ENCODE measurements around the gene NLN.
"Not testable (repeated sequence)": the region's sequence is repeated elsewhere in the genome, so short reads cannot be mapped to it uniquely, and the experiment has no call there.

The NLN gene

GRCh38 chr5:65832152-65832551 lies 110.1 kb downstream of the NLN start:
- DNase-seq (ENCODE audit: low read depth in 2 of 2), result no peak

DNA sequence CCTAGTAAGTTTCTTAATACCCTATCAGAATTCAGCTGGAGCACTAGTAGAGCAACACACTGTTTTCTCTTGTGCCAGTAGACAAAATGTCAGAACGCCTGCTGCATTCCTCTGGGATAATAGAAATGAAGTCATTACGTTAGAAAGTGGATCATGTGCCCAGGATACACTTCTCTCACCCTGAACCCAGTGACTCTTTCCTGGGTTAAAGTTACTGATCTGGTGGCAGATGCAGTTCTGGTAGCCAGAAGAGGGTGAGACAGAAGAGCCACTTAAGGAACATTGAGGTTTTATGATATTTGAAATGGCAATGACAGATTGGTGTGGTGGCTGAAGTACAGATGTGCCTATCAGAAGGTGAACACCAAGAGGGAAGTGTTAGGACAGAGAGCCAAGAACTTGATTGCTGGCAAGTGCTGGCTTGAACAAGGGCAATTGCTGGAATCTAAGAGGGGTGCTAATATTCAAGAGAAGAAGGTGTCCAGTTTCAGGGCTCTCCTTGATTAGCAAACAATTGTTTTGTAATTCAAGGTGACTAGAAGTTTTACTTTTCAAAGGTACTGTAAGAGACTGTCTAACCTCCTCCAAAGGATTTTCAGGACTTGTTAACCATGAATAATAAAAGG lies 110.7 kb downstream of the NLN start:
- no peak for DNase-seq (ENCODE audit: low read depth in 2 of 2)

GRCh38 chr5:65833780-65834179 lies 111.8 kb downstream of the NLN start:
- DNase-seq (ENCODE audit: low read depth in 2 of 2), result no peak

- DNase-seq (ENCODE audit: low read depth in 2 of 2), result no peak
Measured at GRCh38 chr5:65834306-65834705, 112.3 kb downstream of the NLN start.

DNA sequence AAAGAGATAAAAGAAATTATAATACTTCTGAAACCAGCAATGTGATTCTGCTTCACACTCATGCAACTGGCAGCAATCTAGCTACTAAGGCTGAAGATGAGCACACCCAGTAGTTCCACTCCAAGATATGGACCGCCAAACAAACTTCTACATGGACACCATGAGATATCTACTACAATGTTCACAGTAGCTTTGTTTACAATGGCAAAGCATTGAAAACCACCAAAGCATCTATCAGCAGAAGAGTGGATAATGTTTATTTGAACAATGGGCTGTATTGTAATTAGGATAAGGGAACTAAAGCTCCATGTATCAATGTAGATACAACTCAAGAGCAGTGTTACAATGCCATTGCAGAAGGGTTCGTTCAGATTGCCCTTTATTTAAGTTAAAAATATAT lies 113.2 kb downstream of the NLN start:
- DNase-seq (ENCODE audit: low read depth in 2 of 2), result no peak

- no peak for DNase-seq (ENCODE audit: low read depth in 2 of 2)
Measured at GRCh38 chr5:65837139-65837538, 115.1 kb downstream of the NLN start.

DNA sequence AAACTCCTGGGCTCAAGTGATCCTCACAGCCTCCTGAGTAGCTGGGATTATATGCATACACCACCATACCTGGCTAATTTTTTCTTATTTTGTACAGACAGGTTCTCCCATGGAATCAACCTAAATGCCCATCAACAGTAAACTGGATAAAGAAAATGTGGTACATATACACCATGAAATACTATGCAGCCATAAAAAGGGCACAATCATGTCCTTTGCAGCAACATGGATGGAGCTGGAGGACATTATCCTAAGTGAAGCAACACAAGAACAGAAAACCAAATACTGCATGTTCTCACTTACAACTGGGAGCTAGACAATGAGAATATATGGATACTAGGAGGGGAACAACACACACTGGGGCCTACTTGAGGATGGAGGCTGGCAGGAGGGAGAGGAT lies 117.2 kb downstream of the NLN start:
- not testable (repeated sequence) for DNase-seq (ENCODE audit: low read depth in 2 of 2)

DNA sequence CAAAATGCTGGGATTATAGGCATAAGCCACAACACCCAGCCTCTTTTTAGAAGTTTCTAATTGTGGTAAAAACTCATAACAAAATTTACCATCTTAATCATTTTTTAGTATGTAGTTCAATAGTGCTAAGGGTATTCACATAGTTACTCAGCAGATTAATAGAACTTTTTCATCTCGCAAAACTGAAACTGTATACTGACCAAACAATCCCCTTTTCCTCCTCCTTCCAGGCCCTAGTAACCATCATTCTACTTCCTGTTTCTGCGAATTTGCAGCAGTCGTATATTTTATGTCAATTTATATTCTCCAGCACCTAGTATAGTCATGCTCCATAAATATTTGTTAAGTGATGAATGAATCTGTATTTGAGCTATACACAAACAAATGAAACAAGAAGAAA lies 118.1 kb downstream of the NLN start:
- no peak for DNase-seq (ENCODE audit: low read depth in 2 of 2)

- DNase-seq (ENCODE audit: low read depth in 2 of 2), result not testable (repeated sequence)
Measured at GRCh38 chr5:65844763-65845162, 122.8 kb downstream of the NLN start.

DNA sequence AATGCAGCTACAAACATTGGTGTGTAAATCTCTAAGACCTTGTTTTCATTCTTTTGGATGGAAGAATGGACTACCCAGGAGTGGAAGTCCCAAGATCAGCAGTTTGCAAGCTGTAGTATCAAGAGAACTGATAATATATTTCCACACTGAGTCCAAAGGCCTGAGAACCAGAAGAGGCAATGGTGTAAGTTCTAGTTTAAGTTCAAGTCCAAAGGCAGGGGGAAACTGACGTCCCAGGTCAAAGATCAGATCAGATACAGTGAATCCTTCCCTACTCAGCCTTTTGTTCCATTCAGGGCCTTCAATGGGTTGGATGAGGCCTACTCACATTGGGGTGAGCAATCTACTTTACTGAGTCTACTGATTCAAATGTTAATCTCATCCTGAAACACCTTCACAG lies 124.1 kb downstream of the NLN start:
- DNase-seq (ENCODE audit: low read depth in 2 of 2), result no peak

DNA sequence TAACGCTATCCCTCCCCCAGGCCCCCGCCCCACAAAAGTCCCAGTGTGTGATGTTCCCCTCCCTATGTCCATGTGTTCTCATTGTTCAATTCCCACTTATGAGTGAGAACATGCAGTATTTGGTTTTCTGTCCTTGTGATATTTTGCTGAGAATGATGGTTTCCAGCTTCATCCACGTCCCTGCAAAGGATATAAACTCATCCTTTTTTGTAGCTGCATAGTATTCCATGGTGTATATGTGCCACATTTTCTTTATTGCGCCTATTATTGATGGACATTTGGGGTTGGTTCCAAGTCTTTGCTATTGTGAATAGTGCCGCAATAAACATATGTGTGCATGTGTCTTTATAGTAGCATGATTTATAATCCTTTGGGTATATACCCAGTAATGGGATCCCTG lies 125.0 kb downstream of the NLN start:
- not testable (repeated sequence) for DNase-seq (ENCODE audit: low read depth in 2 of 2)

DNA sequence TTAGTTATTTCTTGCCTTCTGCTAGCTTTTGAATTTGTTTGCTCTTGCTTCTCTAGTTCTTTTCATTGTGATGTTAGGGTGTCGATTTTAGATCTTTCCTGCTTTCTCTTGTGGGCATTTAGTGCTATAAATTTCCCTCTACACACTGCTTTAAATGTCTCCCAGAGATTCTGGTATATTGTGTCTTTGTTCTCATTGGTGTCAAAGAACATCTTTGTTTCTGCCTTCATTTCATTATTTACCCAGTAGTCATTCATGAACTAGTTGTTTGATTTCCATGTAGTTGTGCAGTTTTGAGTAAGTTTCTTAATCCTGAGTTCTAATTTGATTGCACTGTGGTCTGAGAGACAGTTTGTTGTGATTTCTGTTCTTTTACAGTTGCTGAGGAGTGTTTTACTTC lies 127.9 kb downstream of the NLN start:
- not testable (repeated sequence) for DNase-seq (ENCODE audit: low read depth in 2 of 2)

GRCh38 chr5:65854925-65855324 lies 132.9 kb downstream of the NLN start:
- DNase-seq (ENCODE audit: low read depth in 2 of 2), result no peak

- DNase-seq (ENCODE audit: low read depth in 2 of 2), result no peak
Measured at GRCh38 chr5:65855766-65856315, 133.8 kb downstream of the NLN start.

DNA sequence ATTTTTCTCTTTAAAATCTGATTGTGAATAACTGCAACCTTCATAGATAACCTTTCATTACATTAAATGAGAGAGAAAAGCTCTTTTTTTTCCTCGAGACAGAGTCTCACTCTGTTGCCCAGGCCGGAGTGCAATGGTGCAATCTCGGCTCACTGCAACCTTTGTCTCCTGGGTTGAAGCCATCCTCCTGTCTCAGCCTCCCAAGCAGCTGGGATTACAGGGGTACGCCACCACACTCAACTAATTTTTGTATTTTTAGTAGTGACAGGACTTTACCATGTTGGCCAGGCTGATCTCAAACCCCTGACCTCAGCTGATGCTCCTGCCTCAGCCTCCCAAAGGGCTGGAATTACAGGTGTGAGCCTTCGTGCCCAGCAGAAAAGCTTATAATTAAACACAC lies 134.5 kb downstream of the NLN start:
- no peak for DNase-seq (ENCODE audit: low read depth in 2 of 2)

DNA sequence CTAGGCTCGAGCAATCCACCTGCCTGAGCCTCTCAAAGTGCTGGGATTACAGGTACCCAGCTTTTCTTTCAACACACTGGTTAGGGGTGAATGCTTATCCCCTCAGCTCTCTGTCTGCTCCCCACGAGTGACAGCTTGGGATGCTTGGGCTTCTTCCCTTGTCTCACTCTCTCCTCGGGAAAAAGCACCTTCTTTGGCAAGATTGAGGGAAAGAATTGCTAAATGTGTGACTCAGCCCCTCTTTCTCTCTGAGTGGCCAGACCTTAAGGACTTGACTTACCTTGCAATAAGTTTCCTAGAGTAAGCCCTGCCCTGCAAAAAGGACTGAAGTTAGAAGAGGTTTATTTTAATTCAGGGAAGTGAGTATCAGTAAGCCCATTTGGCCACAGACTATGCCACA lies 136.3 kb downstream of the NLN start:
- no peak for DNase-seq (ENCODE audit: low read depth in 2 of 2)

- no peak for DNase-seq (ENCODE audit: low read depth in 2 of 2)
Measured at GRCh38 chr5:65861830-65862241, 139.8 kb downstream of the NLN start.

- no peak for DNase-seq (ENCODE audit: low read depth in 2 of 2)
Measured at GRCh38 chr5:65862384-65862783, 140.4 kb downstream of the NLN start.

DNA sequence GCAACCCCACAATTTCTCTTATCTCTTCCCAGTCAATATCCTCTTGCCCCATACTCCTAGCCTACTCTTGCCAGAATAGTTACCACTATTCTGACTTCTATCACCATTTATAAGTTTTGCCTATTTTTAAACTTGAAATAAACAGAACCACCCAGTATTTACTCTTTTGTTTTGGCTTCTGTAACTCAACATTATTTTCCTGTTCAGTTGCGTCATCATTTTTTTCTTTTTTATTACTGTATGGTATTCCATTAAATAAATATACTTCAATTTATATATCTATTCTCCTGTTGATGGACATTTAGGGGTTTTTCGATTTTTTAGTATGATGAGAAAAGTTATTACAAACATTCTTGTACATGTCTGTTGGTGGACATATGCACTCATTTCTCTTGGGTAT lies 141.7 kb downstream of the NLN start:
- no peak for DNase-seq (ENCODE audit: low read depth in 2 of 2)

- DNase-seq (ENCODE audit: low read depth in 2 of 2), result no peak
Measured at GRCh38 chr5:65866837-65867521, 145.0 kb downstream of the NLN start.

DNA sequence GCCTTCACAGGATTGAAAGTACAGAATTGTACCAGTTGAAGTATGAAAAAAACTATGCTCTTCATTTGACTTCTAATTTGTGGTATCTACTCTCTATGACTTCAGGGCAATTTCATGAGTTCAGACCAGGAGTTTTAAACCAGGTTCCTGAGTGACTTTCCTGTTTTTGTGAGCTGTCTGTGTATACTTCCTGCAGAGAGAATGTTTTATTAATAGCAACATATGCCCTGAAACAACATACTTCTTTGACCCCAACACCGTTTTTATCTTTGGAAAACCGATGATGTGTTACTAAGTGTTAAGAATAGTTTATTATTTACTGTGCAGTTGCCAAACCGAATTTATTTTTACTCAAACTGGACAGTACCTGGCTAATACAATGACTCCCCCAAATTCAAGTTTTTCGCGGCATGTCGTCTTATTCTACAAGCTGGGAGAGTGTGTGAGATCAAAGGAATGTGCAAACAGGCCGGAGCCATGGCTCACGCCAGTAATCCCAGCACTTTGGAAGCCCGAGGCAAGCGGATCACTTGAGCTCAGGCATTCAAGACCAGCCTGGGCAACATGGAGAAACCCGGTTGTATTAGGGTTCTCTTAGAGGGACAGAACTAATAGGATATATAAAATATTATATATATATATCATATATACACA lies 145.7 kb downstream of the NLN start:
- no peak for DNase-seq (ENCODE audit: low read depth in 2 of 2)

- no peak for DNase-seq (ENCODE audit: low read depth in 2 of 2)
Measured at GRCh38 chr5:65868509-65868908, 146.5 kb downstream of the NLN start.

- no peak for DNase-seq (ENCODE audit: low read depth in 2 of 2)
Measured at GRCh38 chr5:65871182-65871581, 149.2 kb downstream of the NLN start.

Measured in activated CD4-positive, alpha-beta T cell treated with anti-CD3 and anti-CD28 coated beads for 24 hours (primary cell).